HG03095 (cell line): Measurements from ENCODE around the gene CYP11A1.
"Not testable (repeated sequence)": the region's sequence is repeated elsewhere in the genome, so short reads cannot be mapped to it uniquely, and the experiment has no call there.

Experiments used
- ATAC-seq: cut with Tn5 transposase; IDR thresholded peaks from one replicate; pipeline ENCODE4 v1.9.1; 2021; ENCODE audit warnings: moderate library complexity; ENCODE audit not compliant: unreplicated experiment

CYP11A1 gene

GRCh38 chr15:74400915-74401757 is 33.7 kb upstream of the CYP11A1 start:
- ATAC-seq = no peak

GRCh38 chr15:74400313-74400860 is 32.9 kb upstream of the CYP11A1 start:
- ATAC-seq = no peak

- no peak for ATAC-seq
Observed at GRCh38 chr15:74399511-74400312, 32.3 kb upstream of the CYP11A1 start.

GRCh38 chr15:74399100-74399499 is 31.7 kb upstream of the CYP11A1 start:
- no peak for ATAC-seq

- no peak for ATAC-seq
Observed at GRCh38 chr15:74398183-74398582, 30.7 kb upstream of the CYP11A1 start.

GRCh38 chr15:74397239-74398068 is 30.0 kb upstream of the CYP11A1 start:
- ATAC-seq = no peak

- ATAC-seq = peak; percentile 30
Observed at GRCh38 chr15:74396445-74397238, 29.2 kb upstream of the CYP11A1 start.

GRCh38 chr15:74396146-74396438 is 28.6 kb upstream of the CYP11A1 start:
- no peak for ATAC-seq

GRCh38 chr15:74395319-74396145 is 28.1 kb upstream of the CYP11A1 start:
- ATAC-seq = no peak

GRCh38 chr15:74394090-74394846 is 26.8 kb upstream of the CYP11A1 start:
- ATAC-seq = no peak

- ATAC-seq = no peak
Observed at GRCh38 chr15:74393423-74393822, 26.0 kb upstream of the CYP11A1 start.

GRCh38 chr15:74392902-74393301 is 25.5 kb upstream of the CYP11A1 start:
- ATAC-seq = no peak

GRCh38 chr15:74392451-74392830 is 25.0 kb upstream of the CYP11A1 start:
- ATAC-seq = no peak

GRCh38 chr15:74391582-74392450 is 24.4 kb upstream of the CYP11A1 start:
- no peak for ATAC-seq

- no peak for ATAC-seq
Observed at GRCh38 chr15:74390647-74391288, 23.3 kb upstream of the CYP11A1 start.

GRCh38 chr15:74390049-74390646 is 22.7 kb upstream of the CYP11A1 start:
- not testable (repeated sequence) for ATAC-seq
